Suprapubic skin (tissue), 4 donors: ENCODE data around the gene DNAH12. TPM values are rescaled to one million over a fixed set of nuclear protein-coding genes. Genes with fewer than 3 reads are reported as not detected.

ENCODE experiments used
- DNase-seq, 2 donors: peaks; one replicate each; pipeline ENCODE4 v3.0.0-alpha.2; 2019; ENCODE audit warnings: low spot score in 2 of 2
- H3K27ac ChIP-seq: fragments of 200-600 bp; sonication (generic); one replicate; pipeline ENCODE4 v1.5.1; 2019
- H3K27me3 ChIP-seq: fragments of 200-600 bp; sonication (generic); one replicate; pipeline ENCODE4 v1.5.1; 2019
- H3K36me3 ChIP-seq: fragments of 200-600 bp; sonication (generic); one replicate; pipeline ENCODE4 v1.5.1; 2019
- H3K4me1 ChIP-seq: fragments of 200-600 bp; sonication (generic); one replicate; pipeline ENCODE4 v1.5.1; 2019
- H3K4me3 ChIP-seq: fragments of 200-600 bp; sonication (generic); one replicate; pipeline ENCODE4 v1.5.1; 2019; ENCODE audit warnings: mild to moderate bottlenecking
- H3K9me3 ChIP-seq: fragments of 200-600 bp; sonication (generic); one replicate; pipeline ENCODE4 v1.5.1; 2019
- CTCF ChIP-seq, 2 donors: fragments of 200-600 bp in 1 of 2; fragments of 450-650 bp in 1 of 2; sonication (generic) in 1 of 2; IDR thresholded peaks; one replicate each; pipeline ENCODE4 v1.5.1; 2016 to 2019; ENCODE audit warnings: antibody characterized with exemption in 2 of 2, mild to moderate bottlenecking in 1 of 2, moderate library complexity in 1 of 2
- EP300 ChIP-seq: sonication (generic); formaldehyde crosslinking; IDR thresholded peaks from one replicate; pipeline ENCODE4 v1.6.1; 2017; ENCODE audit warnings: antibody characterized with exemption
- POLR2A ChIP-seq, 2 donors: fragments of 450-650 bp; IDR thresholded peaks; one replicate each; pipeline ENCODE4 v1.6.1; 2017; ENCODE audit warnings: antibody characterized with exemption in 2 of 2, mild to moderate bottlenecking in 2 of 2, moderate library complexity in 2 of 2
- POLR2AphosphoS5 ChIP-seq, 3 donors: sonication (generic); formaldehyde crosslinking; IDR thresholded peaks; one replicate each; pipeline ENCODE4 v1.6.1; 2017; ENCODE audit warnings: antibody characterized with exemption in 3 of 3
- WGBS: methylation state at CpG from one replicate; pipeline ENCODE4 v1.1.5; 2018; 5-methylcytosine and 5-hydroxymethylcytosine counted together
- total RNA-seq, 4 donors: library from RNA; depleted of rRNA; stranded (reverse); fragments of >200 nt; gene quantifications; one replicate each; pipeline ENCODE4 v1.1.0, GENCODE V29; 2016

The DNAH12 gene
- total RNA-seq = under 1 TPM in 1 of 4 donors, not detected in 3; 0.73 TPM

DNA sequence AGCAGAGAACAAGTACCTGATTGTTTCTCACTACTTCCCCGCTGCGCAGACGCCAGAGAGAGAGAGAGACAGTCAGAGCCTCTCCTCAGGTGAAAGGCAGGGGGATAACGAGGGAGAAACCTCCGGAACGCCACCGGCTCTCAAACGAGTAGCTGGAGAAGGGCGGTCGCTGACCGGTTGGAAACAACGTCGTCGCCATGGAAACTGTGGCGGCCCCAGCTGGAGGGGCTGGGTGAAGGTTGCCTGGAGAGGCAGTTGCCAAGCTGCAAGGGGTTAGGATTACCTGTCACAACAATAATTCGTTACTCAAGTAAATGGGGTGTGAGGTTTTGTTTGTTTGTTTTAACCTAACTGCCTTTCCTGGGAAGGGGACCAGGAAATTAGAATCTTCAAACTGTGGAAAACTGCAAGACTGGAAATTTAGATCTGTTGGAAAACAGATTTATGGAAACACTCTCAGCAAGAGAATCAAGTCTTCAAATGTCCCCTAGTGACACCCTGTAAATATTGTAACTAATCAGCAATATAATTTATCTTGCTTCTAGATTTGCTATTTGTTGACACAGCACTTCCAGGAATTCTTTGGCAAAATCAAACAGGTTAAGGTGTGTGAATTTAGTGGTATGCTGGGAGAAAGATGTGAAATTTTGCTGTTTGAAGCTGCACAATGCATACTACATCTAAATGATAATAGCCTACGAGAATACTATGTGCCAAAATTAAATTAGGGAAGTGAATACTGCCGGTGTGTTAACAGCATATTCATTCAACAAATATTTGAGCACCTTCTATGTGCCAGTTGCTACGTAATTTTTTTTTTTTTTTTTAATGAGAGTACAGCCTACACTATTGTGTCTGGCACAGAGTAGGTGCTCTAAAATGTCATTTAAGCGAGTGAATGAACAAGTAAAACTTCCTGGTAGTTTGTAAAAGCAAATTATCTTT, at the start of gene DNAH12:
TSS of gene DNAH12 (minus strand) at position 164 of the 945 bp plus-strand sequence. CDS start 1,474 bp downstream, outside the sequence.
- Histone ChIP-seq H3K27me3 (peaks cover 5% of the 10 kb centered on the region), H3K4me3 (peak within 1 kb of the TSS; percentile 37), H3K9me3 (no peaks in the 10 kb centered on the region), H3K27ac (peak within 1 kb of the TSS; percentile 67), H3K36me3 (no peaks in the 10 kb centered on the region), H3K4me1 (peaks cover 11% of the 10 kb centered on the region)
- TF ChIP-seq POLR2AphosphoS5 (IDR thresholded peaks at IDR 0.05) (no peak), EP300 (no peak), POLR2A (IDR thresholded peaks at IDR 0.05) (no peak), CTCF (IDR thresholded peaks at IDR 0.05) (no peak)
- WGBS = 7% methylated on average over 18 of the region's 20 CpGs
- DNase-seq = no peak

DNA sequence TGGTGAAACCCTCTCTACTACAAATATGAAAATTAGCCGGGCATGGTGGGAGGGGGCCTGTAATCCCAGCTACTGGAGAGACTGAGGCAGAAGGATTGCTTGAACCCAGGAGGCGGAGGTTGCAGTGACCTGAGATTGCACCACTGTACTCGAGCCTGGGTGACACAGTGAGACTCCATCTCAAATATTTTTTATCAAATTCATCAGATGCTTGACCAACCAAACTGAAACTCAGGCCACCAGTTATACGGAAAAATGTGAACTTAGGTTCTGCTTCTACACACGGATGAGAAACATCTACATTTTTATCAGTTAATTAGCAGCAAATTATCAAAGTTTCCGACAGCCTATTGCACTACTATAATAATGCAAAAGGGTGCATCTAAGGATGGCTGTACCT, 48.2 kb upstream of the DNAH12 start:
- peaks cover 41% of the 10 kb centered on the region for H3K4me1 ChIP-seq
- no peaks in the 10 kb centered on the region for H3K9me3 ChIP-seq
- H3K36me3 ChIP-seq = no peaks in the 10 kb centered on the region
- TF ChIP-seq POLR2AphosphoS5 (IDR thresholded peaks at IDR 0.05) = no peak
- no peak for TF ChIP-seq CTCF (IDR thresholded peaks at IDR 0.05)
- no peak for TF ChIP-seq POLR2A (IDR thresholded peaks at IDR 0.05)
- TF ChIP-seq EP300 = no peak
- H3K27ac ChIP-seq = no peak overlapping the region
- no peaks in the 10 kb centered on the region for H3K27me3 ChIP-seq
- H3K4me3 ChIP-seq = no peak overlapping the region
- 62% methylated on average over 6 of the region's 6 CpGs for WGBS
- DNase-seq = no peak

GRCh38 chr3:57587905-57588304, 43.8 kb upstream of the DNAH12 start:
- Histone ChIP-seq H3K4me3 (no peak overlapping the region), H3K36me3 (peaks cover 7% of the 10 kb centered on the region), H3K9me3 (no peaks in the 10 kb centered on the region), H3K27ac (no peak overlapping the region), H3K4me1 (peaks cover 11% of the 10 kb centered on the region), H3K27me3 (no peaks in the 10 kb centered on the region)
- no peak for DNase-seq
- TF ChIP-seq CTCF (IDR thresholded peaks at IDR 0.05) (no peak), EP300 (no peak), POLR2AphosphoS5 (IDR thresholded peaks at IDR 0.05) (no peak), POLR2A (IDR thresholded peaks at IDR 0.05) (no peak)
- 91% methylated on average over 2 of the region's 2 CpGs for WGBS

GRCh38 chr3:57586778-57587177, 42.6 kb upstream of the DNAH12 start:
- Histone ChIP-seq H3K9me3 (no peaks in the 10 kb centered on the region), H3K4me1 (peaks cover 10% of the 10 kb centered on the region), H3K4me3 (no peak overlapping the region), H3K27ac (no peak overlapping the region), H3K36me3 (peaks cover 7% of the 10 kb centered on the region), H3K27me3 (no peaks in the 10 kb centered on the region)
- TF ChIP-seq EP300 = no peak
- no peak for TF ChIP-seq CTCF (IDR thresholded peaks at IDR 0.05)
- TF ChIP-seq POLR2A (IDR thresholded peaks at IDR 0.05) = no peak
- no peak for TF ChIP-seq POLR2AphosphoS5 (IDR thresholded peaks at IDR 0.05)
- 71% methylated on average over 6 of the region's 6 CpGs for WGBS
- no peak for DNase-seq

GRCh38 chr3:57583544-57583943, 39.4 kb upstream of the DNAH12 start:
- H3K4me1 ChIP-seq = peaks cover 8% of the 10 kb centered on the region
- TF ChIP-seq CTCF (IDR thresholded peaks at IDR 0.05) (no peak), POLR2A (IDR thresholded peaks at IDR 0.05) (no peak), POLR2AphosphoS5 (IDR thresholded peaks at IDR 0.05) (no peak), EP300 (no peak)
- H3K9me3 ChIP-seq = no peaks in the 10 kb centered on the region
- H3K27me3 ChIP-seq = no peaks in the 10 kb centered on the region
- H3K36me3 ChIP-seq = peaks cover 38% of the 10 kb centered on the region
- no peak overlapping the region for H3K4me3 ChIP-seq
- 89% methylated on average over 2 of the region's 2 CpGs for WGBS
- H3K27ac ChIP-seq = no peak overlapping the region
- DNase-seq = no peak
